HL-60 (cell line): ENCODE results near the gene PLA2G5.
A peak's percentile ranks its signal among the peaks of the same experiment; 100 is the strongest.

Experiments used
- DNase-seq, 2 experiments: peaks; one replicate each; pipeline ENCODE4 v3.0.0-alpha.2; 2010 to 2020; ENCODE audit warnings: low read depth in 1 of 2, low spot score in 1 of 2
- H3K27ac ChIP-seq: fragments of 250-450 bp; sonication (Bioruptor Pico); replicated peaks from 2 replicates; pipeline ENCODE4 v1.5.1; 2020; ENCODE audit warnings: mild to moderate bottlenecking, moderate library complexity
- H3K27me3 ChIP-seq: fragments of 250-450 bp; sonication (Bioruptor Pico); 2 replicates; pipeline ENCODE4 v1.5.1; 2021; ENCODE audit warnings: mild to moderate bottlenecking, moderate library complexity; ENCODE audit not compliant: insufficient read depth, poor library complexity, severe bottlenecking
- H3K4me3 ChIP-seq: replicated peaks from 2 replicates; pipeline ENCODE4 v1.5.1; 2011; ENCODE audit warnings: mild to moderate bottlenecking, control low read depth, low read length; ENCODE audit not compliant: insufficient read depth
- GABPA ChIP-seq: IDR thresholded peaks from 2 replicates; pipeline ENCODE4 v1.6.1; 2012; ENCODE audit warnings: low read depth
- POLR2AphosphoS5 ChIP-seq: IDR thresholded peaks from 2 replicates; pipeline ENCODE4 v1.6.1; 2012; ENCODE audit warnings: low read depth
- SPI1 ChIP-seq: IDR thresholded peaks from 2 replicates; pipeline ENCODE4 v1.6.1; 2012; ENCODE audit warnings: low read depth, mild to moderate bottlenecking, borderline replicate concordance
- TF ChIP-seq, protein P1 (sequence below): IDR thresholded peaks from 2 replicates; pipeline ENCODE4 v1.6.1; 2012; ENCODE audit warnings: low read depth; ENCODE audit not compliant: insufficient replicate concordance
- TF ChIP-seq, protein P2 (sequence below): IDR thresholded peaks from one replicate; pipeline ENCODE4 v1.5.1; 2011; ENCODE audit warnings: low read length, control low read depth, inconsistent platforms; ENCODE audit not compliant: insufficient read depth

The PLA2G5 gene

DNA sequence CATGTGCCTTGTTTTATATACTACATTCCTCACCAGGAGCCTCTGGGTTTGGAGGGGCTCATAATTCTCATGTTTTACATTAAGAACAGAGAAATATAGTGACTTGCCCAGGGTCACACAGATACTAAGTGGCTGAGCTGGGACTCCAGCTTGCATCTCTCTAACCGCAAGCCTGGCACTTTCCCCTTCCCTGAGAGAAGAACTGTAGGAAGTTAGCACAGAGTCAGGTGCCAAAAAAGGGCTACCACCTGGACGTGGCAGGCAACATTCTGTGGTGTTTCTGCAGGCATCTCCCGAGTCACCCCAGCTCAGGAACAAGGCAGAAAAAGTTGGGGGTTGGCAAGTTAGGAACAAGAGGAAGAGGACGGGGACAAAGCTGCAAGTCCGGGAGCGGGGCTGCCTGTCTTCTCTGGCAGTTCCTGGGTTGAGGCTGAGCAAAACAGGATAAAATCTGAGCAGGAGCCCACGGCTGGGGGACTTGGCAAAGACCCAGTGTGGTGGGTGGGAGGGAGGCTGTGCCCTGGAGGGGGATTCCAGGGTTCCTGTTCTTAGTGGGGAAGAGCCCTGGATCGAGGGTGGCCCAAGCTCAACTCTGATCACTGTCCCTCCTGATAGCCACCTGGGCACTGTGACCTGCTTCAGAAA lies 9.8 kb downstream of the PLA2G5 start:
- no peak for TF ChIP-seq SPI1
- TF ChIP-seq, protein P1, sequence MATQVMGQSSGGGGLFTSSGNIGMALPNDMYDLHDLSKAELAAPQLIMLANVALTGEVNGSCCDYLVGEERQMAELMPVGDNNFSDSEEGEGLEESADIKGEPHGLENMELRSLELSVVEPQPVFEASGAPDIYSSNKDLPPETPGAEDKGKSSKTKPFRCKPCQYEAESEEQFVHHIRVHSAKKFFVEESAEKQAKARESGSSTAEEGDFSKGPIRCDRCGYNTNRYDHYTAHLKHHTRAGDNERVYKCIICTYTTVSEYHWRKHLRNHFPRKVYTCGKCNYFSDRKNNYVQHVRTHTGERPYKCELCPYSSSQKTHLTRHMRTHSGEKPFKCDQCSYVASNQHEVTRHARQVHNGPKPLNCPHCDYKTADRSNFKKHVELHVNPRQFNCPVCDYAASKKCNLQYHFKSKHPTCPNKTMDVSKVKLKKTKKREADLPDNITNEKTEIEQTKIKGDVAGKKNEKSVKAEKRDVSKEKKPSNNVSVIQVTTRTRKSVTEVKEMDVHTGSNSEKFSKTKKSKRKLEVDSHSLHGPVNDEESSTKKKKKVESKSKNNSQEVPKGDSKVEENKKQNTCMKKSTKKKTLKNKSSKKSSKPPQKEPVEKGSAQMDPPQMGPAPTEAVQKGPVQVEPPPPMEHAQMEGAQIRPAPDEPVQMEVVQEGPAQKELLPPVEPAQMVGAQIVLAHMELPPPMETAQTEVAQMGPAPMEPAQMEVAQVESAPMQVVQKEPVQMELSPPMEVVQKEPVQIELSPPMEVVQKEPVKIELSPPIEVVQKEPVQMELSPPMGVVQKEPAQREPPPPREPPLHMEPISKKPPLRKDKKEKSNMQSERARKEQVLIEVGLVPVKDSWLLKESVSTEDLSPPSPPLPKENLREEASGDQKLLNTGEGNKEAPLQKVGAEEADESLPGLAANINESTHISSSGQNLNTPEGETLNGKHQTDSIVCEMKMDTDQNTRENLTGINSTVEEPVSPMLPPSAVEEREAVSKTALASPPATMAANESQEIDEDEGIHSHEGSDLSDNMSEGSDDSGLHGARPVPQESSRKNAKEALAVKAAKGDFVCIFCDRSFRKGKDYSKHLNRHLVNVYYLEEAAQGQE, result no peak
- no peak for TF ChIP-seq GABPA
- TF ChIP-seq, protein P2, sequence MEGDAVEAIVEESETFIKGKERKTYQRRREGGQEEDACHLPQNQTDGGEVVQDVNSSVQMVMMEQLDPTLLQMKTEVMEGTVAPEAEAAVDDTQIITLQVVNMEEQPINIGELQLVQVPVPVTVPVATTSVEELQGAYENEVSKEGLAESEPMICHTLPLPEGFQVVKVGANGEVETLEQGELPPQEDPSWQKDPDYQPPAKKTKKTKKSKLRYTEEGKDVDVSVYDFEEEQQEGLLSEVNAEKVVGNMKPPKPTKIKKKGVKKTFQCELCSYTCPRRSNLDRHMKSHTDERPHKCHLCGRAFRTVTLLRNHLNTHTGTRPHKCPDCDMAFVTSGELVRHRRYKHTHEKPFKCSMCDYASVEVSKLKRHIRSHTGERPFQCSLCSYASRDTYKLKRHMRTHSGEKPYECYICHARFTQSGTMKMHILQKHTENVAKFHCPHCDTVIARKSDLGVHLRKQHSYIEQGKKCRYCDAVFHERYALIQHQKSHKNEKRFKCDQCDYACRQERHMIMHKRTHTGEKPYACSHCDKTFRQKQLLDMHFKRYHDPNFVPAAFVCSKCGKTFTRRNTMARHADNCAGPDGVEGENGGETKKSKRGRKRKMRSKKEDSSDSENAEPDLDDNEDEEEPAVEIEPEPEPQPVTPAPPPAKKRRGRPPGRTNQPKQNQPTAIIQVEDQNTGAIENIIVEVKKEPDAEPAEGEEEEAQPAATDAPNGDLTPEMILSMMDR, result no peak
- no peak for TF ChIP-seq POLR2AphosphoS5
- Histone ChIP-seq H3K27me3 (peaks cover 14% of the 10 kb centered on the region), H3K27ac (no peak overlapping the region), H3K4me3 (no peak overlapping the region)
- no peak for DNase-seq

DNA sequence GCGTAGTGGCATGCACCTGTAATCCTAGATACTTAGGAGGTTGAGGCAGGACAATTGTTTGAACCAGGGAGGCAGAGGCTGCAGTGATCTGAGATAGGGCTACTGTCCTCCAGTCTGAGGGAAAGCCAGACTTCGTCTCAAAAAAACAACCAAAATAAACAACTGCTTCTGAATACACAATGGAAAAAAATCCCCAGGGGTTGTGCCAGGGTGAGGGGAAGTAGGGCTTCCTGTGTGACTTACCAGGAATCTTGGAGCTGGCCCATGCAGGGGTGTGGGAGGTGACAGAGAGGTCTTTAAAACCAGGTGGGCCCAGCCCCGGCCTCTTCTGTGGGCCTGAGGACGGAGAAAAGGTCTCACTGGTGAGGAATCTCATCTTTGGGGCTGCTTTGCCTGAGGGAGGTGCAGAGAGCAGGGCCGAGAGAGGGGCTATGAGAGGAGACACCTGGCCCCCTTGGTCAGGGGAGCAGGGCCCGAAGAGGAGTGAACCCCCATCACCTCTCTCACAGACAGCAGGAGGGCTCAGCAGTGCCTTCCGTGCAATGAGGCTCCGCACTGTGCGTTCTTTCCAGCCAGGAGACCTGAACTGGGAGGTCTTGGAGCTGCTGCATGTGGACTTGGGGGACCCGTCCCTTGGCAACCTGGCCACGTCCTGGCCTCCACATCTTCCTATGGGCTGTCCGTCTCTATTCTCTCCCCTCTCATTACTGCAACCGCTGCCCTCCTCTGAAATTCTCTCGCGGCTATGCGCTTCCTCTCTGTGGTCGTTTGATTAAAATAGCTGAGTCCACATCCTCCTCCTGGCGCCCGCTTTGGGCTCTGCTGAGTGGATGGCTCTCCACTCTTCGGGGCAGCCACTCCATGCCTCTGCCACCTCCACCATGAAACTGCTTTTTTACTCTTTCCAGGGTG lies 10.7 kb downstream of the PLA2G5 start:
- TF ChIP-seq, protein P2, result no peak
- no peak for TF ChIP-seq GABPA
- no peak for TF ChIP-seq POLR2AphosphoS5
- TF ChIP-seq, protein P1, result no peak
- peak; percentile 49; the same call in 1 of the 2 replicates for TF ChIP-seq SPI1
- H3K27ac ChIP-seq, result no peak overlapping the region
- H3K27me3 ChIP-seq, result peaks cover 18% of the 10 kb centered on the region
- no peak overlapping the region for H3K4me3 ChIP-seq
- DNase-seq, result peak in 1 of 2 experiments; percentile 8

DNA sequence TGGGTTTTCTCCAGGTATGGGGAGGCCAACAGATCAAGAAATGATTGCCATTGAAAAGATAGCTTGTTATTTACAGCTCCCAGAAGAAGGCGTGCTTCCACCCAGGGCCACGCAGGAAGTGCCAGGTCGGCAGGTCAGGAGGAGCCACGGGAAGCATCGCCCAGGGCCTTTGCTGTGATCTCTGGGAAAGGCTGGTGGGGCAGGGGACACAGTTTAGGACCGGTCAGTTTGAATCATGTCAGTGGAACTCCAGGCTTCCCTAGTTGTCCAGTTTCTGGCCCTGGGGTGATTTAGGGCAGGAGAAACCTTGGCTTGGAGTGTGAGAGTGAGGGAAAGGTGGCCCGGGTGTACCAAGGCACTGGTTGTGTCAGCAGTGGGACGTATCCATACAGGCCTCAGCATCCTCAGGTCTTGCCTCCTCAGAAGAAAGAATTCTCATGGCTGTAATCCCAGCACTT lies 11.4 kb downstream of the PLA2G5 start:
- H3K4me3 ChIP-seq, result no peak overlapping the region
- DNase-seq, result no peak

More for the DNA sequence above, 11.4 kb downstream of the PLA2G5 start:
- no peak overlapping the region for H3K27ac ChIP-seq
- H3K27me3 ChIP-seq, result peaks cover 18% of the 10 kb centered on the region
- no peak for TF ChIP-seq GABPA
- TF ChIP-seq, protein P1, result no peak
- no peak for TF ChIP-seq SPI1
- TF ChIP-seq, protein P2, result no peak
- TF ChIP-seq POLR2AphosphoS5, result no peak
